Panc1 (cell line): ENCODE data around the gene CRADD.

Source experiments
- CTCF ChIP-seq: fragments of 450-650 bp; IDR thresholded peaks from 2 replicates; pipeline ENCODE4 v1.5.1; 2017; ENCODE audit warnings: mild to moderate bottlenecking
- POLR2AphosphoS5 ChIP-seq: IDR thresholded peaks from 2 replicates; pipeline ENCODE4 v1.6.1; 2012; ENCODE audit warnings: mild to moderate bottlenecking, low read depth, low read length, moderate library complexity
- SIN3A ChIP-seq: IDR thresholded peaks from 2 replicates; pipeline ENCODE4 v1.6.1; 2012; ENCODE audit warnings: low read depth, mild to moderate bottlenecking, low read length, moderate library complexity, borderline replicate concordance; ENCODE audit not compliant: insufficient read depth
- TCF7L2 ChIP-seq: IDR thresholded peaks from 2 replicates; pipeline ENCODE4 v1.6.1; 2011; ENCODE audit warnings: mild to moderate bottlenecking, low read depth, low read length, inconsistent platforms
- TF ChIP-seq, protein P1 (sequence below), 2 experiments: IDR thresholded peaks; 2 replicates each; pipeline ENCODE4 v1.6.1; 2011 to 2012; ENCODE audit warnings: low read depth in 2 of 2, control low read depth in 1 of 2, low read length in 1 of 2, mild to moderate bottlenecking in 1 of 2, moderate library complexity in 1 of 2; ENCODE audit not compliant: insufficient read depth in 1 of 2

DNA sequence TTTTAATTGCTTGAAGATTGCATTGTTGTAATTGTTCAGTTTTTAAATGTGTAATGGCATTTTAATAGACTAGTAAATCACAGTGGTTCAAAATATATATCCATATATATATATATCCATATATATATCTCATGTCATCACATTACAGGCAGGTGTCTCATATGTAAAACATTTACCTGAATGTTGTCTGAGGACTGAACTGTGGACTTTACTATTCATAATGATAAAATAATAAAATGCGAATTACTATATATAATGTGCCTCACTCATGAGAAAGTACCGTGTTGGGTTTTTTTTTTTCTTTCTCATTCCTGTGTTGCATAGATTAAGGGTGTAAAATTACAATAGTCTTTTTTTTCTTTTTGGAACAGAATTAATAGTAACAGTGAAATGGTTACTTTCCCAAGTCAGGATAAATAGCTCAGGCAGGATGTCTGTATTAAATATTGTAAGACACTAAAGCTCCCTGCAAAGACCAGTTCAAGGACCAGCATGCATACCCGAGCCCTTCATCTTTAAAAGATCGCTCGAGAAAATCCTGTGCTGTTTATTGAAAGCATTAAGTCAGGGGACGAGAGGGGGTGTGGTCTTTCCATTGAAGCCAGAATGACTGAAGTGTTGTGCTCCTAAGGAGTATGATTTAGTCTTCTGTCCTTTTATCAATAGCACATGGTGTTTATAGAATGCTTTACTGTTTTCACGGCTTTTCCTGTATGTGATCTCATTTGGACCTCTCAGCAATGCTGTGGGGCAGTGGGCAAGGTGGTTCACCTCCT lies 173.5 kb downstream of the CRADD start:
- TF ChIP-seq CTCF, result no peak
- TF ChIP-seq, protein P1, sequence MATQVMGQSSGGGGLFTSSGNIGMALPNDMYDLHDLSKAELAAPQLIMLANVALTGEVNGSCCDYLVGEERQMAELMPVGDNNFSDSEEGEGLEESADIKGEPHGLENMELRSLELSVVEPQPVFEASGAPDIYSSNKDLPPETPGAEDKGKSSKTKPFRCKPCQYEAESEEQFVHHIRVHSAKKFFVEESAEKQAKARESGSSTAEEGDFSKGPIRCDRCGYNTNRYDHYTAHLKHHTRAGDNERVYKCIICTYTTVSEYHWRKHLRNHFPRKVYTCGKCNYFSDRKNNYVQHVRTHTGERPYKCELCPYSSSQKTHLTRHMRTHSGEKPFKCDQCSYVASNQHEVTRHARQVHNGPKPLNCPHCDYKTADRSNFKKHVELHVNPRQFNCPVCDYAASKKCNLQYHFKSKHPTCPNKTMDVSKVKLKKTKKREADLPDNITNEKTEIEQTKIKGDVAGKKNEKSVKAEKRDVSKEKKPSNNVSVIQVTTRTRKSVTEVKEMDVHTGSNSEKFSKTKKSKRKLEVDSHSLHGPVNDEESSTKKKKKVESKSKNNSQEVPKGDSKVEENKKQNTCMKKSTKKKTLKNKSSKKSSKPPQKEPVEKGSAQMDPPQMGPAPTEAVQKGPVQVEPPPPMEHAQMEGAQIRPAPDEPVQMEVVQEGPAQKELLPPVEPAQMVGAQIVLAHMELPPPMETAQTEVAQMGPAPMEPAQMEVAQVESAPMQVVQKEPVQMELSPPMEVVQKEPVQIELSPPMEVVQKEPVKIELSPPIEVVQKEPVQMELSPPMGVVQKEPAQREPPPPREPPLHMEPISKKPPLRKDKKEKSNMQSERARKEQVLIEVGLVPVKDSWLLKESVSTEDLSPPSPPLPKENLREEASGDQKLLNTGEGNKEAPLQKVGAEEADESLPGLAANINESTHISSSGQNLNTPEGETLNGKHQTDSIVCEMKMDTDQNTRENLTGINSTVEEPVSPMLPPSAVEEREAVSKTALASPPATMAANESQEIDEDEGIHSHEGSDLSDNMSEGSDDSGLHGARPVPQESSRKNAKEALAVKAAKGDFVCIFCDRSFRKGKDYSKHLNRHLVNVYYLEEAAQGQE (IDR thresholded peaks at IDR 0.05; ENCODE audit: insufficient read depth in 1 of 2, low read depth in 2 of 2, low read length in 1 of 2), result no peak
- TF ChIP-seq POLR2AphosphoS5, result no peak
- no peak for TF ChIP-seq SIN3A
- no peak for TF ChIP-seq TCF7L2
